GM18526 (cell line): ENCODE results near the gene SPPL2B.

Source experiments
- POLR2A ChIP-seq: IDR thresholded peaks from 3 replicates; pipeline ENCODE4 v1.6.1; 2011; ENCODE audit not compliant: insufficient read length; ENCODE audit errors: extremely low read depth

The SPPL2B gene

DNA sequence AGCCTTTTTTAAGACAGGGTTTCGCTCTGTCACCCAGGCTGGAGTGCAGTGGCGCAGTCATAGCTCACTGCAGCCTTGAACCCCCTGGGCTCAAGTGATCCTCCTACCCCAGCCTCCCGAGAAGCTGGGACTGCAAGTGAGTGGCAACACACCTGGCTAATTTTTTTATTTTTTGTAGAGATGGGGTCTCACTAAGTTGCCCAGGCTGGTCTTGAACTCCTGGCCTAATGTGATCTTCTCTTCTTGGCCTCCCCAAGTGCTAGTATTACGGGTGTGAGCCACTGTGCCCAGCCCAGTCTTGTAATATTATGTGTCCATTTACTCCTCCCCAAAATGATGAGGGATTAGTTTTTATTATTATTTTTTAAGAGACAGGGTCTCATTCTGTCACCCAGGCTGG is 17.4 kb upstream of the SPPL2B start:
- TF ChIP-seq POLR2A: no peak

DNA sequence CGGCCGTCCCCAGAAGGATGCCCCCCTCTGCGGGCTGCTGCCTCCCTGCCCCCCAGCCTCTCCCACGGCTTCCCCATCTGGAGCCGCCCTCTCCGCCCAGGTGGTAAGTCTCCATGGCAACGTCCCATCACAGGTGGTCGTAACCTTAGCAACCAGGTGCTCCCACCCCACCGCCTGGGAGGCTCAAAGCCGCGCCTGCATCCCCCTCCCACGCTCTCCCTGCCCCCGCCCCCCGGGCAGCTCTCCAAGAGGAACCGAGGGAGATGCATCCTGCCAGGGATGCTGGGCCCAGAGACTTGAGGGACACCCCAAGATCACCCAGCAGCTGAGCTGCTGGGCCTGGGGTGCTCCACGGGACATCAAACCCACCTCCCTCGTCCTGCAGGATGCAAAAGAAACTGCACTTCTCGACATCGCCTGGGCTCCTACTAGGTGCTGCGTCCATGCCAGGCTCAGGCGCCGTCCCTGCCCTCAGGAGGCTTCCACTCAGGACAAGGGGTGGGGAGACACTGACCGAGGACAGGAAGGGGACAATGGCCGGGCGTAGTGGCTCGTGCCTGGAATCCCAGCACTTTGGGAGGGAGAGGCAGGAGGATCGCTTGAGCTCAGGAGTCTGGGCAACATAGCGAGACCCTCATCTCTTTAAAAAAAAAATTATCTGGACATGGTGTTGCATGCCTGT is 15.5 kb upstream of the SPPL2B start:
- TF ChIP-seq POLR2A: no peak

DNA sequence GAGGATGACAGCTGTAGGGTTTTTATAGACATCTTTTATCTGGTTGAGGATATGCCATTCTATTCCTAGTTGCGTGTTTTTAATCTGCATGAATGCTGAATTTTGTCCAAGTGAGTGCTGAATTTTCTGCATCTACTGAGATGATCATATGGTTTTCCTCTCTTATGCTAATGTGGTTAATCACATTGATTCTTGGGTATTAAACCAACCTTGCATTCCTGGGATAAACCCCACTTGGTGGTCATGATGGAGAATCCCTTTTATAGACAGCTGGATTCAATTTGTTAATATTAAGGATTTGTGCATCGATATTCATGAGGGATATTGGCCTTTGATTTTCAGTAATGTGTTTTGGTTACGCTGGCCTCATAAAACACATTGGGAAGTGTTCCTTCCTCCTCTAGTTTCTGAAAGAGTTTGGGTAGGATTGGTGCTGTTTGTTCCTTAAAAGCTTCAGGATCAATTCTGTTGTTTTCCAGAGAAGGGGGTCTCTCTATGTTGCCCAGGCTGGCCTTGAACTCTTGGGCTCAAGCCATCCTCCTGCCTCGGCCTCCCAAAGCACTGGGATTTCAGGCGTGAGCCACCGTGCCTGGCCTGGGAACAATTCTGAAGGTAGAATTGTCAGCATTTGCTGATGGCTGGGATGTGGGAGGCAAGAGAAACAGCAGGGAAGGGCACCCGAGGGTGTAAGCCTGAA is 13.2 kb upstream of the SPPL2B start:
- TF ChIP-seq POLR2A: no peak

DNA sequence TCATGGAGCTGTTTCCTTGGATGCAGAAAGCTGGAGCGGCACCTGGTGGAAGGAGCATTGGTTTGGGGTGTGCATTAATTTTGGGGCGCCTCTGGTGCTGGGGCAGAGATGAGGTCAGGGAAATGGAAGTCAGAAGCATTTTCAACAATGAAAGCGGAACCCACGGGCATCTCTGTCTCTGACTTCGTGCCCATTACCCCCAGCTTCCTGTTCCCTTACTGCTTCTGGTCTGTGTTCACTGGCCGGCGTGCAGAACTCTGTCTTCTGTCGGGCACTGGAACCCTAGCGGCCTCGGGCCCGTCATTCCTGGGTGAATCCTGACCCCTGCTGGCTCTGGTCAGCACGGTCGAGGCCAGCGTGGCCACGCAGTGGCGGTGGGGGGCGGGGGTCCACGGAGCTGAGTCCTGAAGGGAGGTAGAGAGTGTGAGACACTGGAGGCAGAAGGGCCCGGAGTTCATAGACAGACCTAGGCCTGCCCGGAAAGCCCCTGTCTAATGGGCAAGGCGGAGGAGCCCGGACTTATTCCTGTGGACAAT is 12.6 kb upstream of the SPPL2B start:
- TF ChIP-seq POLR2A: no peak

DNA sequence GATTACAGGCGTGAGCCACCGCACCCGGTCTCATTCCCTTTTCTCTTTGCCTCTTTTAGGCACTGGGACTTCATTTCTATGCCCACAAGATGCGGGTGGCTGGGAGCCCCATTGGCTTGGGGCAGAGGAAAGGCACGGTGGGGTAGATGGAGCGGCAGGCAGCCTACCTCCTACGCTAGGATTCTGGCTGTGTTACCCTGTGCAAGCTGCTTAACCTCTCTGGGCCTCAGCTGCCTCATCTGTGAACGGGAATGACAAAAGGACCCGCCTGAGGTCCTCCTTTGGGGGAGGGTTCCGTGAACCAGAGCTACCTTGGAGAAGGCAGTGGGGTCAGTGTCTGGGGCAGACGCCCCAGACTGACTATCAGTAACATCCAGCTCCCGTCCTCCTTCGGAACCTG is 11.2 kb upstream of the SPPL2B start:
- no peak for TF ChIP-seq POLR2A

DNA sequence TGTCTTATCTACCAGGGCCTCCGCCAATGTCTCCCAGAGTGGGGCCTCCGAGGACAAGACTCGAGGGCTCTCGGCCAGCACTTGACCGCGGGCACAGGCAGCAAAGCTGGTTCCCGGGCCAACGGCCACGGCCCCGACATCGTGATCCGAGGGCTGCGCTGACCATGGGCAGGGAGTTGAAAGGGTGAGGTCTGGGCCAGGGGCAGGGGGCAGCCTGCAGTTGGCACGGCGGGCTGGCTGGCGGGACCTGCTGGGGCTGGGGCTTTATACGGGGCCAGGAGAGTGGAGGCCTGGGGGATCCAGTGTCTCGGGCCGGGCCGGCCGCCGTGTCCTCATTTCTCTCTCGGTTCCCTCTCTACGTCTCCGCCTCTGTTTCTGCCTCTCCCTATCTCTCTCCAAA is 10.7 kb upstream of the SPPL2B start:
- no peak for TF ChIP-seq POLR2A

DNA sequence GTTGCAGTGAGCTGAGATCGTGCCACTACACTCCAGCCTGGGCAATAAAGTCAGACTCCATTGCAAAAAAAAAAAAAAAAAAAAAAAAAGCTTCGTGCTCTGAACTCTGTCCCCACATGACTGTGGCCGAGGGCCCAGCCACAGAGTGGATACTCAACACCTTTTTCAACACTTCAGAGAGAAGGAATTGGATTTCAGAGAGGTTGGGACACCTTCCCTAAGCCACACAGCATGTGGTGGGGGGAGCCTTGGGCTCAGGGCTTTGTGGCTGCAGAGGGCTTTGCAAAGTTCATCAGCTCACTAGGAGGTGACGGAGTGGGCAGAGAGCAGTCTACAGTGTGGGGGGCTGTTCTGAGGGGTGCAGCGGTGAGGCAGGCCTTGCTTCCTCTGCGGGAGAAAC is 9.6 kb upstream of the SPPL2B start:
- TF ChIP-seq POLR2A: no peak

DNA sequence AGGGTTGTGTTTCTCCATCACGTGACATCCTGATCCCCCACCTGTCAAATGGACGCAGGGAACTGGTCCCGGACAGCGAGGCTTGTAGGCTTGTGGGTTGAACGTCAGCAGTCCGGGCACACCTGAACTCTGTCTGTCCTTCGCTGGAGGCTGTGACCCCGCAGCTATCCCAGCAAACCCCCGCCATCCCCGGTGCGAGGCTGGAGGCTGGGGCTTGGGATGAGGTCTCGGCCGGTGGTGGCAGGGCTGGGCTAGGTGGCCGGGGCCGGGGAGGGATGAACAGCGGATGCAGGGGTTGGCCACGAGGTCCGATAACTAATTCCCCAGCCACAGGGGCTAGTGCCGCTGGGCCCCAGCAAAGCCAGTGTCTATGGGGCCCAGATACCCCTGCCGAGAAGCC is 8.9 kb upstream of the SPPL2B start:
- TF ChIP-seq POLR2A: no peak

DNA sequence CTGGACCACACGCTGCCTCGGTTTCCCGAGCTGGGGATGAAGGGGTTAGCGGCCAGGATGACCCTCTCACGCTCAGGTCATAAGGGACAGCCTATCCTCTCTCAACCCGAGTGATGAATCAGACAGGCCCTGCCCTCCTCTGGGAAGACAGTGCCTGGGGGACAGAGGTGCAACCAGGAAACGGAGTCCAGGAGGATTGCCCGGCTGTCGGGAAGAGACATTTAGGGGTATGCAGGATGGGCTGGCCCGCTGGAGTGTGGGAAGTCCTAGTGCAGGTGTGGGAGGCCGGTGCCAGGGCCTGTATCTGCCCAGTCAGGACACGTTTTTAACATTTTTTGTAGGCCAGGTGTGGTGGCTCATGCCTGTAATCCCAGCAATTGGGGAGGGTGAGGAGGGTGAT is 8.4 kb upstream of the SPPL2B start:
- TF ChIP-seq POLR2A: no peak

DNA sequence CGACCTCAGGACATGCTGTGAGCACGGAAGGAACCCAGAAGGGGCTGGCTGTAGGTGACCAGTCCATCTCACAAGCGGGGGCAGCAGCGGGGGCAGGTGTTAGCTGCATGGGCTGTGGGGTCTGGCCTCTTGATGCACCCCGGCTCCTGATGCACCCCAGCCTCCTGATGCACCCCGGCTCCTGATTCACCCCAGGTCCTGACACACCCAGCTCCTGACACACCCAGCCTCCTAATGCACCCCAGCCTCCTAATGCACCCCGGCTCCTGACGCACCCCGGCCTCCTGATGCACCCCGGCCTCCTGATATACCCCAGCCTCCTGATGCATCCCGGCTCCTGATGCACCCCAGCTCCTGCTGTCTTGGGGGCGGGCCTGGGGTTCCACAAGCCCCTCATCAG is 7.5 kb upstream of the SPPL2B start:
- no peak for TF ChIP-seq POLR2A

DNA sequence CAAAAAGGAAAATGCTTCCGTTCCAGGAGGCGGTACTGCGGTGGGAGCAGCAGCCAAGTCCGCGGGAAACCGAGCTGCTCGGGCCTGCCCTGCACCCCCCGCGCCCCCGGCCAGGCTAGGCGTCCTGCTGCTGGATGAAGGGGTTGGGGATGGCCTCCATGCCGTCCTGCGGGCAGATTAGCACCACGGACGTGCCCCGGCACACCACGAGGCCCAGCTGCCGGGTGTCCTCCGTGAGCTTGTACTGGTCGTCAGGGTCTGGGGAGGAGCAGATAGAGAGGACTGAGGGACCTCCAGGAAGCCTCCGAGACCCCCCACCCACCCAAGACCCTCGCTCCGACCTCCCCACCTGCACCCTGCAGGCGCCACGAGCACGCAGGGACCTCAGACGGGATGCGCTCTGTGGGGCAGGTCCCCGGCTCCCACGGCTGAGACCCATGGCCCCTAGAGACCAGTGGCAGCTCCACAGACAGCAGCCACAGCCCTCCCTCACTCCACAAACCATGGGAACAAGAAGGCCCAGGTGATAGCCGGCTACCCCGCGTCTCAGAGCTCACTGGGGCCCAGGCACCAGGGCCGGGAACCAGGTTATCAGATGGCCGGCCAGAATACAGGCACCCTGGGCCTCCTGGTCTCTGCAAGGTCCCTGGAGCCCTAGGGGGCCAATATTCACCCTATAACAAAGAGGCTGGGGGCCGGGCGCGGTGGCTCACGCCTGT is 6.8 kb upstream of the SPPL2B start:
- no peak for TF ChIP-seq POLR2A

DNA sequence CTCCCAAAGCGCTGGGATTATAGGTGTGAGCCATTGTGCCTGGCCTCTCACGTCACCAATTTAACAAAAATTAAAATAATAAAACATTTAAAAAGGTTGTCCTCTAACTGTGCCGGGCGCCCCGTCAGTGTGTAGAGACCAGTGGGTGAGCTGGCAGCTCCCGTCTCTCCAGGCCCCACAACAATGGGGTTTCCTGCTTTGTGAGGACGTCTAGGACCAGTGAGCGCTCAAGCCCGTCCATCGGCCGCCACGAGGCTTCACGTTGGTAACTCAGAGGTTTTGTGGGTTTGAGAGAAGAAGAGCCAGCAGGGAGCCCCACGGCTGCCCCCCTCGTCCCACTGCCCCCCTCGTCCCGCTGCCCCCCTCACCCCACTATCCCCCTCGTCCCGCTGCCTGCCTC is 4.8 kb upstream of the SPPL2B start:
- no peak for TF ChIP-seq POLR2A

DNA sequence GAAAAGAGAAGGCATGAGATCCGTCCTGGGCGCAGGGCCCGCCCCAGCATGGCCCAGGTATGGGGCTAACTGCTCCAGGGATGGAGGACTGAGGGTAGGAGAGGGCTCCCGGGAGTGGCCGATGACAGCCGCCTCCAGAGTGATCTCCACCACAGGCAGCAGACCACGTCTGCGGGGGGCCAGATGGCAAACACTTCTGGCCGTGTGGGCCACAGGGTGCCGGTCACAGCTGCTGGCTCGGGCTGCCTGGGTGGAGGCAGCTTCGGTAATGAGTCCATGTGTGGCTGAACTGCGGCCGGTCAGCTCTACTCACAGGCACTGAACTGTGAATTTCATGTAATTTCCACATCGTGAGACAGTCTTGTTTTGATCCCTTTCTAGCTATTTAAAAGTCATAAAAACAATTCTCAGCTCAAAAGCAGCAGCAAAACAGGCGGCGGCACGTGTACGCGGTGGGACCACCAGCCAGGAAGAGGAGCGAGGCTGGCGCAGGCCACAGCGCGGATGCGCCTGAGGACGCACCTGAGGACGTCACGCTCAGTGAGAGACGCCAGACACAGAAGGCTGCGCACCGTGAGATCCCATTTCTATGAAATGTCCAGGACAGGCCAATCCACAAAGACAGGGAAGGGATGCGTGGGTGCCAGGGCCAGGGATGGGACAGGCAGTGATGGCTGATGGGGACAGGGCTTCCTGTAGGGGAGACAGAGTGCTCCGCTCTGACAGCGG is 4.1 kb upstream of the SPPL2B start:
- TF ChIP-seq POLR2A: no peak

DNA sequence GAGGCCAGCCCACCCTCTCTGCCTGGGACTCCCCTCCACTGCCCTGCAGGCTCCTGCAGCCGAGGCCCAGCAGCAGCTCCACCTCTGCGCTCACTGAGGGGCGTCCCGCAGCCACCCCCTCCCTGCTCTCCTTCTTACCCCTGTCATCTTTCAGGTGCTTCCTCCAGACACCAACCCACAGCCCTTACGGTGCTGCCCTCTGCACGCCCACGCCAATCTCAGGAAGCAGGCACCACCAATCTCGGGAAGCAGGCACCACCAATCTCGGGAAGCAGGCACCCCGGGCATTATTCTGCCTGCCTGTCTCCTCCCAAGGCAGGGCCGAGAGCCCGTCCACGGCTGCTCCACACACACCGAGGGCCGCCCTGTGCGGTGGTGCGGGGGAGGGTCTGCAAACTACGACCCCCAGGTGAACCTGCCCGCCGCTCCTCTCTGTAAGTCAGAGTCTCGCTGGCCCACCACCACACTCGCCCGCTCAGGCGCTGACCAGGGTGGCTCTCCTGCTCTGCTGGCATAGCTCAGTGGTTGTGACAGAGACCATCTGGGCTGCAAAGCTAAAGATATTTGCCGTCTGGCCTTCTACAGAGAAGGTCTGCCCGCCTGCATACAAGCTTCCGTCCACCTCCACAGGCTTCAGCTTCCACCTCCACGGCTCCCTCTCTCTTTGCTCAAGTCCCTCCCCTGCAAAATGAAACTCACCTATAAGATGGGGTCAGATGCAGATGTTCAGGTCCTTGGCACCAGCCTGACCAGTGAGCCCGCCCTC is 3.0 kb upstream of the SPPL2B start:
- no peak for TF ChIP-seq POLR2A

DNA sequence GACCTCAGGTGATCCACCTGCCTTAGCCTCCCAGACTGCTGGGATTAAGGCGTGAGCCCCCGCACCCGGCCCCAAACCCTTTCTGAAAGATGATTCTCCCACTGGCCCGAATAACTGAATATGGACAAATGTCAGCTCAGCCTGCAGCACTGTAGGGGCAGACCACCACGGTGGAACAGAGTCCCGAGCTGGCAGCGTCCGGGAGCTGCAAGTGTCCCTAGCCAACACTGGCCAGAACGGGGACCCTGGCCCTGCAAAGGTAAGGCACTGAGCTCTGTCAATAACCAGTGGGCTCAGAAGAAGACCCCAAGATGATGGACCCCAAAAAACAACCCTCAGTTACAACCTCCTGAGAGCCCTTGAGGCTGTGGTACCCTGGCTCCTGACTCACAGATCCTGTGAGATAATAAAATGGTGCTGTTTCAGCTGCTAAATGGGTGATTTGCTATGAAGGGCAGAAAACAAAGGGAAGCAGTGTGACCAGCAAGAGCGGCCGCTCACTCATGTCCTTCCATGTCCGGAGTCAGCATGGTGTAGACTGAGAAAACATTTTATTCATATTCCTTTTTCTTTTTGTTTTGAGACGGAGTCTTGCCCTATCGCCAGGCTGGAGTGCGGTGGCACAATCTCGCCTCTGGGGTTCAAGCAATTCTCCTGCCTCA is 1.7 kb upstream of the SPPL2B start:
- TF ChIP-seq POLR2A: no peak
